HUES6 (cell line): Measurements from ENCODE around the gene CAT.

ENCODE experiments used
- H3K27ac ChIP-seq: 2 replicates; pipeline ENCODE4 v1.7.0; 2013; ENCODE audit warnings: low read depth, mild to moderate bottlenecking, low read length, inconsistent platforms
- H3K27me3 ChIP-seq: 2 replicates; pipeline ENCODE4 v1.6.1; 2013; ENCODE audit warnings: low read length; ENCODE audit not compliant: control insufficient read depth, insufficient read depth
- H3K36me3 ChIP-seq: 2 replicates; pipeline ENCODE4 v1.6.1; 2013; ENCODE audit warnings: low read length; ENCODE audit not compliant: control insufficient read depth, insufficient read depth
- H3K4me1 ChIP-seq: 2 replicates; pipeline ENCODE4 v1.6.1; 2013; ENCODE audit warnings: low read length; ENCODE audit not compliant: control insufficient read depth, insufficient read depth
- H3K4me3 ChIP-seq: 2 replicates; pipeline ENCODE4 v1.5.1; 2013; ENCODE audit warnings: low read depth, low read length
- H3K9ac ChIP-seq: one replicate; pipeline ENCODE4 v1.6.1; 2013; ENCODE audit warnings: mild to moderate bottlenecking, low read length
- H3K9me3 ChIP-seq: 2 replicates; pipeline ENCODE4 v1.6.1; 2013; ENCODE audit warnings: low read depth, low read length; ENCODE audit not compliant: control insufficient read depth, insufficient read depth

CAT gene

GRCh38 chr11:34483106-34483874 lies 44.6 kb downstream of the CAT start:
- H3K27me3 ChIP-seq: no peaks in the 10 kb centered on the region
- H3K4me3 ChIP-seq: no peak overlapping the region
- H3K36me3 ChIP-seq: no peaks in the 10 kb centered on the region
- H3K9ac ChIP-seq: no peak overlapping the region
- H3K9me3 ChIP-seq: no peaks in the 10 kb centered on the region
- no peak overlapping the region for H3K27ac ChIP-seq
- H3K4me1 ChIP-seq: no peaks in the 10 kb centered on the region

- H3K4me1 ChIP-seq: no peaks in the 10 kb centered on the region
Measured at GRCh38 chr11:34487430-34487829, 48.7 kb downstream of the CAT start.

GRCh38 chr11:34488855-34489557 lies 50.3 kb downstream of the CAT start:
- H3K27me3 ChIP-seq: no peaks in the 10 kb centered on the region
- H3K4me3 ChIP-seq: no peak overlapping the region
- no peaks in the 10 kb centered on the region for H3K36me3 ChIP-seq
- H3K9me3 ChIP-seq: no peaks in the 10 kb centered on the region
- no peak overlapping the region for H3K27ac ChIP-seq
- H3K9ac ChIP-seq: no peak overlapping the region
- no peaks in the 10 kb centered on the region for H3K4me1 ChIP-seq

More at GRCh38 chr11:34487430-34487829, 48.7 kb downstream of the CAT start:
- Histone ChIP-seq H3K4me3 (no peak overlapping the region), H3K36me3 (no peaks in the 10 kb centered on the region), H3K27me3 (no peaks in the 10 kb centered on the region), H3K9ac (no peak overlapping the region), H3K27ac (no peak overlapping the region), H3K9me3 (no peaks in the 10 kb centered on the region)

GRCh38 chr11:34490304-34490703 lies 51.6 kb downstream of the CAT start:
- no peaks in the 10 kb centered on the region for H3K27me3 ChIP-seq
- no peak overlapping the region for H3K27ac ChIP-seq
- H3K4me1 ChIP-seq: no peaks in the 10 kb centered on the region
- no peaks in the 10 kb centered on the region for H3K9me3 ChIP-seq
- no peaks in the 10 kb centered on the region for H3K36me3 ChIP-seq
- no peak overlapping the region for H3K4me3 ChIP-seq
- H3K9ac ChIP-seq: no peak overlapping the region

- H3K4me1 ChIP-seq: no peaks in the 10 kb centered on the region
- no peak overlapping the region for H3K27ac ChIP-seq
- H3K9ac ChIP-seq: no peak overlapping the region
- no peak overlapping the region for H3K4me3 ChIP-seq
- H3K9me3 ChIP-seq: no peaks in the 10 kb centered on the region
- no peaks in the 10 kb centered on the region for H3K36me3 ChIP-seq
- H3K27me3 ChIP-seq: no peaks in the 10 kb centered on the region
Measured at GRCh38 chr11:34492806-34493414, 54.2 kb downstream of the CAT start.

GRCh38 chr11:34493468-34493867 lies 54.7 kb downstream of the CAT start:
- H3K36me3 ChIP-seq: no peaks in the 10 kb centered on the region
- H3K9ac ChIP-seq: no peak overlapping the region
- H3K27me3 ChIP-seq: no peaks in the 10 kb centered on the region
- no peak overlapping the region for H3K4me3 ChIP-seq
- no peak overlapping the region for H3K27ac ChIP-seq
- H3K4me1 ChIP-seq: no peaks in the 10 kb centered on the region
- no peaks in the 10 kb centered on the region for H3K9me3 ChIP-seq

GRCh38 chr11:34493926-34494595 lies 55.3 kb downstream of the CAT start:
- Histone ChIP-seq H3K27me3 (no peaks in the 10 kb centered on the region), H3K27ac (no peak overlapping the region), H3K9ac (no peak overlapping the region), H3K9me3 (no peaks in the 10 kb centered on the region), H3K36me3 (no peaks in the 10 kb centered on the region), H3K4me3 (no peak overlapping the region), H3K4me1 (no peaks in the 10 kb centered on the region)

- Histone ChIP-seq H3K4me3 (no peak overlapping the region), H3K27ac (no peak overlapping the region), H3K27me3 (no peaks in the 10 kb centered on the region), H3K9ac (no peak overlapping the region), H3K36me3 (no peaks in the 10 kb centered on the region), H3K4me1 (no peaks in the 10 kb centered on the region), H3K9me3 (no peaks in the 10 kb centered on the region)
Measured at GRCh38 chr11:34495239-34495723, 56.5 kb downstream of the CAT start.

- H3K27ac ChIP-seq: no peak overlapping the region
Measured at GRCh38 chr11:34495724-34496377, 57.1 kb downstream of the CAT start.

GRCh38 chr11:34499719-34500500 lies 61.2 kb downstream of the CAT start:
- Histone ChIP-seq H3K36me3 (no peaks in the 10 kb centered on the region), H3K4me3 (no peak overlapping the region), H3K27ac (no peak overlapping the region), H3K27me3 (no peaks in the 10 kb centered on the region), H3K9ac (no peak overlapping the region), H3K9me3 (no peaks in the 10 kb centered on the region), H3K4me1 (no peaks in the 10 kb centered on the region)

More at GRCh38 chr11:34495724-34496377, 57.1 kb downstream of the CAT start:
- H3K27me3 ChIP-seq: no peaks in the 10 kb centered on the region
- H3K9me3 ChIP-seq: no peaks in the 10 kb centered on the region
- no peak overlapping the region for H3K4me3 ChIP-seq
- H3K36me3 ChIP-seq: no peaks in the 10 kb centered on the region
- no peaks in the 10 kb centered on the region for H3K4me1 ChIP-seq
- no peak overlapping the region for H3K9ac ChIP-seq
